Right ventricle myocardium inferior (tissue), 1 donor: ENCODE measurements around the gene MGLL. TPM values are rescaled to one million over a fixed set of nuclear protein-coding genes. Genes with fewer than 3 reads are reported as not detected.

ENCODE experiments used
- ATAC-seq: fragments of 200-7000 bp; cut with Tn5 transposase; one replicate; pipeline ENCODE4 v1.9.1; 2020; ENCODE audit warnings: mild to moderate bottlenecking, moderate library complexity
- DNase-seq: peaks from one replicate; pipeline ENCODE4 v3.0.0; 2021; ENCODE audit errors: missing footprints
- intact Hi-C: fragments of 100-400 bp; cut with DNase I; formaldehyde crosslinking; loops from one replicate; pipeline ENCODE4 v1.11.0; 2022
- total RNA-seq: library from RNA; stranded (reverse); fragmentation: NEBNext Ultra II Directional; extraction: Animal tissue kit (Norgen Biotek cat#: 25700); gene quantifications from one replicate; pipeline ENCODE4 v1.2.1, GENCODE V29; 2021
- donor health status: DM: no; HTN: yes; CAD: no; lungs with severe emphysema.

The MGLL gene
- total RNA-seq, 1 donor from 2014 or later, result 74.1 TPM

DNA sequence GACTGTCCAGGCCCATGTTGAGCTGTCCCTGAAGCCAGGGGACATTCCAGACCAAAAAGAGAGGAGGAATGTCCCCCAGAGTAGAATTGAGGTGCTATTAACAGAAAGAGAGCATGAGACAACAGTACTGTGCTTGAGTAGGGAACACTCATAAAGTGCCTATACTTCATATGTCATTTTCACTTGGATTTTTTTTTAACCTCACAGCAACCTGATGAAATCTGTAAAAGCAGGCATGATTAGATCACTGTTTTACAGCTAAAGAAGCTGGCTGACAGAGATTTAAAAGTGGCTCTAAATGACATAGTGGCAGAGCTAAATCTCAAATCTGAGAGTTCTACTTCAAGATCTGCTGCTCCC is 174.5 kb downstream of the MGLL start:
- no peak for ATAC-seq
- intact Hi-C loops, result no loop called here
- DNase-seq, result no peak

DNA sequence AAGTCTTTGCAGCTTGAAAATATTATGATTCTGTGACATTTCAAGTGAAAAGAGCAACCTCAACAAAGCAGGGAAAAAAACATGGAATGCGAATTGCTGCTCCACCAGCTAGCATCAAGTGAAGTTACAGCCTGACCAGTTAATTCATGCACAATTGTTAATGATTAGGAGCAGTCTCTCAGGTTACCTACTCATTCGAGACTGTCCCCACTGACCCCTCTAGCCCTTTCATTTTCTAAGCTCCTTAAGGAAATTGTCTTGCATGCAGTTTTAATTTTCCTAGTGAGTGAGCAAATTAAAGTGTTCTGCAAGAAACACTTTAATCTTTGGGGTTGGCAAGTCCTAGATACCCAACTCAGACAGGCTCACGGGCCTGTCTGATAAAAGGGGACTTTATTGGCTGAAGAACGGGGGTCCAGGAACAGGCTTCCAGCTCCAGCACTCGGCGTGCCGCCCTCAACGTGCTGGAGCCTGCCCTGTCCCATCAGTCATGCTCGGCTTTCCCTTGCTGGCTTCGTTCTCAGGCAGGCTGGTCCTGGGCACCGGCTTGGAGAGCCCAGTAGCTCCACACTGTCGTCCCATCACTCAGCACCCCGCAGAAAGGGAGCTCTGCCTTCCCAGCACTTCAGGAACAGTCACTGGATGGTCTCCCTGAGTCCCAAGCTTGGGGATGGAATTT is 175.0 kb downstream of the MGLL start:
- intact Hi-C loops, result no loop called here
- DNase-seq (no peak), ATAC-seq (no peak)

GRCh38 chr3:127646501-127647046 is 175.7 kb downstream of the MGLL start:
- no peak for ATAC-seq
- intact Hi-C loops, result no loop called here
- no peak for DNase-seq

DNA sequence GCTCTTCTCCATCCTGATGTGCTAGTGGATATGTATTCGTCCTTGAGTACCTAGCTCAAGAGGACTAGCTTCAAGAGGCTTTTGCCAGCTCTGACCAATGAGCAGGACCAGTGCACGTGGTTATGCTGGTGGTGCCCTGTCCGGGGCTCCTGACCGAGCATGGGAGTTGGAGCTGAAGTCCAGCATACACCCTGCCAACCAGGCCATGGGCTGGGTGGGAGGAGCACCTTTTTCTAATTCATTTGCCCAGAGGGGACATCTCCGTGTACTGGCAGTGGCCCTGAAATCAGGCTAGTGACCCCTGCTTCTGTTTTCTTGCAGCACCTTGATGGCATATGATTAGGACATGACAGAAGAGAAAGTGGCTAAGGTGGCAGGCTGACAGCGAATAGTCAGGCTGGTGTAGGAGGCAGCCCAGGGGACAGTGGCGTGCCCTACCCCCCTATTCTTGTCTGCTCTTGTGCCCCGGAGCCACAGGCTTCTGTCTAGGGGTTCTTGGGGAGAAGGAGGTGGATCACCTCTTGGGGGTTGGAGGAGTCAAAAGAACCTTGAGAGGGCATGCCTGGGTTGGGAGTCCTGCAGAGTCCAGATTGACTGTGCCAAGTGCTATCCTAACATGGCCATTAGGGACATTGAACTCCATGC is 176.8 kb downstream of the MGLL start:
- no peak for DNase-seq
- no peak for ATAC-seq
- intact Hi-C loops, result no loop called here

DNA sequence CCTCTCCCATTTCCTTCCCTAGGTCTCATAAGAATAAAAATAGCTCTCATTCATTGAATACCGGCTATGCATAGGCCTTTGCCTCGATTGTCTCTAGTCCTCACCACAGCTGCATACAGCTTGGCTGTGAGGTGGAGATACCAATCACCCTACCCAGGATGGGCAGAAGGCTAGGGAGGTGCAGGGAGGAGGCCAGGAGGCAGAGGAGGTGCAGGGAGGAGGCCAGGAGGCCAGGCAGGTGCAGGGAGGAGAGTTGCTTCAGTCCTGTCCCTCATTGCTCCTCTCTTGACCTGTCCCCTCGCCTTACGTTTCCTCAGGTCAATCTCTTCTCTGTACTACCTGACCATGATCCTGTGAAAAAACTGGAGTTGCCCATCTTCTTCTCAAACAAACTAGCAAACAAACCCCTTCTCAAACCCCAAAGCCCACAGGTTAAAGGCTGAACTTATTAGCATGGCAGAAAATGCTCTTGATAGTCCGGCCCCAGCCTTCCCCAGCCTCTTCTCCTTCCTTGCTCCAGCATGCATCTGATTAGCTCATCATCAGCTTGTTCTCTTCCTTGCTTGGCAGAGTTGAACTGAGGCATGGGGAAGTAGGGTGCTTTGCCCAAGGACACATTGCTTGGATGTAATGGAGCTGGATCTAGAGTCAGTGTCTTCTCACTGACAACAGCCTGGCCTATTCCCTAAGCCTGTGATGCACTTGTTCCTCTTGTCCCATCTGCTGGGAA is 177.5 kb downstream of the MGLL start:
- no peak for DNase-seq
- intact Hi-C loops, result no loop called here
- no peak for ATAC-seq

DNA sequence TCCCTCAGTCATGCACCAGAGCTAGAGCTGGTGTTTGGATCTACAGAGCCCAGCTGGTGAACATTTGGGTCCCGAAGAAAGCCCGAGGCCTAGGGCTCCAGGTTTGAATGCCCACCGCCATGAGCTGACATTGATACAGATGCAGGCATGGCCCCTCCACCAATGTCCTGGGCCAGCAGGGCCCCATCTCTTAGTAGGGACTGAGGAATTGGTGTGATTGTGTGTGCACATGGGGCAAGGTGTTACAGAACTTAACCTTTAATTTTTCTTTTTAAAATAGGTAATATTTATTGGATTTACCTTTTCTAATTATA is 182.3 kb downstream of the MGLL start:
- ATAC-seq (no peak), DNase-seq (no peak)
- intact Hi-C loops, result no loop called here

DNA sequence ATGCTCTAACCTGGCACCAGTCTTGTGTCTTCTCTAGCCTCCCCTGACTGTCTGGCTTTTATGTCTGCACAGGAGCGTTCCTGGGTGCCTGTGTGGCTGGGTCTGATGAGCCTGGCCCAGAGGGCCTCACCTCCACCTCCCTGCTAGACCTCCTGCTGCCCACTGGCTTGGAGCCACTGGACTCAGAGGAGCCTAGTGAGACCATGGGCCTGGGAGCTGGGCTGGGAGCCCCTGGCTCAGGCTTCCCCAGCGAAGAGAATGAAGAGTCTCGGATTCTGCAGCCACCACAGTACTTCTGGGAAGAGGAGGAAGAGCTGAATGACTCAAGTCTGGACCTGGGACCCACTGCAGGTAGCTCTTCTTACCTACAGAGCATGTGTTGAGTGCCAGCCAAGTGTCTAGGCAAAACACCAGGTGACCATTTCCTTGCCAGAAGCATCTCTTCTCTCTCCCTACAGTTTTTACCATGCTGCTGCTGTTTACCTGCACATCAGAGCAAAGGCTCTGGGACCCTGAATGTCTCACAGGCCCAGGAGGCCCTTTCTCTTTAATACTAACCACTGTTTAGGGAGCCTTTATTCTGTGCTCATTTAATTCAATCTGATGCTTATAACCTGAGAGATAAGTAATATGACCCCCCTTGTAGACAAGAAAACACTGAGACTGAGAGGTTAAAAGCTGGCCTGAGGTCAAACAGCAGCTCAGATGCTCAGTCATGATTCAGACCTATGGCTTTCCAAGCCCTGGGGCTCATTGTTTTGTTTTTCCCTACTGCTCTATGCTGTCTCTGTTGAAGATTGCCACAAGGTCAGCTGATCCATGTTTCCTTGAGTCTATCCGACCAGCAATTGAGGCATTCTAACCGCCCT is 182.9 kb downstream of the MGLL start:
- ATAC-seq, result no peak
- intact Hi-C loops, result no loop called here

More for the DNA sequence above, 182.9 kb downstream of the MGLL start:
- no peak for DNase-seq

Other genes with a start within 250 kb of the MGLL start
- 21.3 TPM for gene TPRA1, start 231.8 kb downstream of the MGLL start, total RNA-seq
- 6.9 TPM for gene MCM2, start 224.1 kb downstream of the MGLL start, total RNA-seq
- gene PODXL2, start 193.3 kb downstream of the MGLL start, total RNA-seq, result 1.4 TPM
- gene ABTB1, start 149.6 kb downstream of the MGLL start, total RNA-seq, result 31.7 TPM
- 29.7 TPM for gene KBTBD12, start 92.7 kb upstream of the MGLL start, total RNA-seq
- gene SEC61A1, start 229.9 kb upstream of the MGLL start, total RNA-seq, result 57.5 TPM